SKM-1 treated with dmso at 0.1 percent for 144 hours (cell line): Measurements from ENCODE around the gene GALR1.

ENCODE experiments used
- DNase-seq: peaks from one replicate; lab custom pipeline; 2025; ENCODE audit not compliant: unreplicated experiment; lab: John Stamatoyannopoulos, UW

The GALR1 gene

DNA sequence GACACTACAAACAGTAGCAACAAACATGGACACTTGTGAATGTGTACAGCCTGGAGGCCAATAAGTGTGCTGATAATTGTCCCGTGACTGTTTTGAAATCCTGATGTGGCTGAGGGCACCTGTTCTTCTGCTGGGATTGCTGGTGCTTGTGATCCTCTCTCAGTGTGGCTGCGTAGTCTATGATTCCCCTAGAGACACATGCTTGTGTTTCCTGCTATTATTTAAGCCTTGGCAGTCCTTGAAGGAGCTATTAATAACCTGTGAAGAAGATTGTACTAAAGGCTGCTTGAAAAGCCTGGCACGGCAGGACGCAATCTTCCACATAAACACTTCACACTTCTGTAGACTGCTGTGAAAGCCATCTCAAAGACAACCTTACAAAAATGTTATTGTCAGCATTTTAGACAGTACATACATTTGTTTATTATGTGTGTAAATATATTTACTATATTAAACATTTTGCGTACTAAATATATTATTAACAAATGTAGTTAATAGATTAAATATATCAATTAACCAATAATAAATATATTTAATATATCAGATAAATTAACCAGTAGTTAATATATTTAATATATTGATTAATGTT, 71.4 kb downstream of the GALR1 start:
- DNase-seq, result no peak

DNA sequence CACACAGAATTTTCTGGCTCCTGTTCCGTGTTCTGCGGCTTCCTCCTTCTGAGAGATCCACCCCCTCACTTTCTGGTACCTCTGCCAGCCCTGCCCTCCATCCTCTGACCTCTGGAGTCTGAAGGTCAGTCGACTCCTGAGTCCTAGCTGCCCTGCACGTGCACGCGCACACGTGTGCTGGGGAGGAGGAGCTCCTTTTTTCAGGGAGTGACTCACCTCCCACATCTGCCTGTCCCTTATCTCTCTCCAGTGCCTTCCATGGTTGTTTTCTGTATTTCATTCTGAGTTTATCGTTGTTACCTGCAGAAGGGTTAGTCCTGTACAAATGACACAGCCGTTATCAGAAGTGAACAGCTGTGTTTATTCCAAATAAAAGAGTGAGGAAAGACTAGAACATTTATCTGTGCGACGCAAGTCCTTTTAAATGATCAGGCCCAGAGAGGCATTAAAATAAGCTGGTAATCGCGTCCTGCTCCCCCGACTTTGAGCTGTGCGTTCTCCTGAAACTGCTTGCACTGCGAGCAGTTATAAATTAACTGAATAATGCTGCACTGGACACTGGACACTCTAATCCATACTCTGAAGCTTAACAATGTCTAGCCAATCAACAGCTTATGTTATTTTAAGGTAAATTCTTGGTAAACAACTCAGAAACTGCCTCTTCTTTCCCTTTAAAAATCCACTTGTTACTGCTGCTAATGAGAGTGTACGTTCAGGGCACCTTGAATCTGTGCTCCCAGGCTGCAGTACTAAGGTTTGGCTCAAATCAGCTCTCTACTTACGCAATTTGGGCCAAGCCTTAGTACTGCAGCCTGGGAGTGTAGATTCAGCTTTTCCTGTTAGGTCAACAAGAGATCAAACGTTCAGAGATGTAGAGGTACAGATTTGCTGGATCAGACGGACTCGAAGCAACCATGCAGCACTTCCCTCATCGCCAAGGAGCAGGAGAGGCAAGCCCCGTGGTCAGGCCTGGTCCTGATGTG, 72.5 kb downstream of the GALR1 start:
- no peak for DNase-seq

DNA sequence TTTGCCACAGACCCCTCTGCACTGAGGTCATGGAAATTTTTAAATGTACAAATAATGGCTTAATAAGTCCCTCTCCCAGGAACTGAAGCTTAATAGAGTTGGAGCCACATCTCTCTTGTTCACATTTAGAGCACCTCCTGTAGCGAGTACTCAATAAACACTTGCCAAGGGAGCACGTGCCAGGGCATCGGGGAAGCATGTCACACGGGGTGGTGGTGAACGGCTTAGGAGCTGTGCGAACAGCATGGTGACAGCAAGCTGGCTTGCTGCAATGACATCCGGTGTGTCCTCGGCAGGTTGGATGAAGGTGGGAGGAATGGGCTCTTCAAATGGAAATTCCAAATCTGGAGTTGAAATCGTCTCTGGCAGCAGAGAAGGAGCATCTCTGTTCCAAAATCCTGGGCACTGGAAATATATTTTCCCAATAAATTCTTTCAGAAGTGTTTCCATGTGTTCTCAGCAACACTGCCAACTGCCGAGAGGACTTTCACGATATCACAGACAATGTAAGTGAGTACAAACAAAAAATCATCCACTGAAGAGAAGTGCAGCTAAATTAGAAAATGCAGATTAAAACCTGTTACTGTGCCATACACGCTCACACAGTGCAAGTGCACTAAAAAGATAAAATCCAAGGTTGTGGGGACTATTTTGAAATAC, 74.1 kb downstream of the GALR1 start:
- DNase-seq, result no peak
